GM23338 (cell line): ENCODE results near the gene ACBD4. TPM values are rescaled to one million over a fixed set of nuclear protein-coding genes. Genes with fewer than 3 reads are reported as not detected.
"Not testable (repeated sequence)": the region's sequence is repeated elsewhere in the genome, so short reads cannot be mapped to it uniquely, and the experiment has no call there.

ENCODE experiments used
- ATAC-seq: fragments of 200-7000 bp; cut with Tn5 transposase; 3 replicates; pipeline ENCODE4 v1.9.1; 2020
- DNase-seq: peaks from one replicate; pipeline ENCODE4 v3.0.0-alpha.2; 2015; ENCODE audit warnings: low spot score
- H2AFZ ChIP-seq: fragments of 200-600 bp; sonication (generic); 2 replicates; pipeline ENCODE4 v1.8.0; 2016; ENCODE audit warnings: antibody characterized with exemption, mild to moderate bottlenecking, moderate library complexity
- H3F3A ChIP-seq: fragments of 200-600 bp; sonication (generic); replicated peaks from 2 replicates; pipeline ENCODE4 v1.8.0; 2017; ENCODE audit warnings: antibody characterized with exemption, mixed run types, low read depth
- H3K27ac ChIP-seq: fragments of 200-600 bp; sonication (generic); 2 replicates; pipeline ENCODE4 v1.6.1; 2016; ENCODE audit warnings: low read depth
- H3K27me3 ChIP-seq: fragments of 200-600 bp; sonication (generic); 2 replicates; pipeline ENCODE4 v1.8.0; 2016; ENCODE audit warnings: mild to moderate bottlenecking, mixed run types, moderate library complexity; ENCODE audit not compliant: insufficient read depth
- H3K36me3 ChIP-seq: fragments of 200-600 bp; sonication (generic); 2 replicates; pipeline ENCODE4 v1.8.0; 2016; ENCODE audit warnings: mild to moderate bottlenecking; ENCODE audit not compliant: insufficient read depth
- H3K4me1 ChIP-seq: fragments of 200-600 bp; sonication (generic); 2 replicates; pipeline ENCODE4 v1.8.0; 2016; ENCODE audit warnings: mild to moderate bottlenecking, moderate library complexity; ENCODE audit not compliant: insufficient read depth
- H3K4me2 ChIP-seq: fragments of 200-600 bp; sonication (generic); 2 replicates; pipeline ENCODE4 v1.7.1; 2017; ENCODE audit warnings: mixed run types
- H3K4me3 ChIP-seq: fragments of 200-600 bp; sonication (generic); 2 replicates; pipeline ENCODE4 v1.6.1; 2016; ENCODE audit warnings: mixed run types
- H3K79me2 ChIP-seq: fragments of 200-600 bp; sonication (generic); replicated peaks from 2 replicates; pipeline ENCODE4 v1.8.0; 2017; ENCODE audit warnings: mild to moderate bottlenecking; ENCODE audit not compliant: insufficient read depth
- H3K9me2 ChIP-seq: fragments of 200-600 bp; sonication (generic); 2 replicates; pipeline ENCODE4 v1.8.0; 2017; ENCODE audit not compliant: insufficient read depth
- H4K20me1 ChIP-seq: fragments of 200-600 bp; sonication (generic); replicated peaks from 2 replicates; pipeline ENCODE4 v1.8.0; 2017; ENCODE audit warnings: mild to moderate bottlenecking; ENCODE audit not compliant: insufficient read depth
- H3K27ac Mint-ChIP-seq: 2 replicates; pipeline ENCODE4 v1.8.0; 2020; ENCODE audit warnings: inconsistent platforms, mild to moderate bottlenecking, moderate library complexity, mixed read lengths
- H3K27me3 Mint-ChIP-seq: 3 replicates; pipeline ENCODE4 v1.8.0; 2022; ENCODE audit warnings: low read depth, mild to moderate bottlenecking, moderate library complexity, mixed read lengths, inconsistent platforms; ENCODE audit not compliant: insufficient read depth, poor library complexity
- H3K36me3 Mint-ChIP-seq: 3 replicates; pipeline ENCODE4 v1.8.0; 2021; ENCODE audit warnings: low read depth, mild to moderate bottlenecking, inconsistent platforms, moderate library complexity, mixed read lengths
- H3K4me1 Mint-ChIP-seq: 3 replicates; pipeline ENCODE4 v1.8.0; 2020; ENCODE audit warnings: mild to moderate bottlenecking, inconsistent platforms, mixed read lengths
- H3K4me3 Mint-ChIP-seq: 3 replicates; pipeline ENCODE4 v1.8.0; 2021; ENCODE audit warnings: moderate library complexity, mild to moderate bottlenecking, inconsistent platforms, mixed read lengths
- H3K9me3 Mint-ChIP-seq: 3 replicates; pipeline ENCODE4 v1.8.0; 2020; ENCODE audit warnings: moderate library complexity, mild to moderate bottlenecking, inconsistent platforms, mixed read lengths
- CREB1 ChIP-seq: fragments of 250-450 bp; sonication (Bioruptor Pico); IDR thresholded peaks from 2 replicates; pipeline ENCODE4 v1.5.0; 2020; ENCODE audit warnings: low read depth, mild to moderate bottlenecking, moderate library complexity
- EZH2 ChIP-seq: fragments of 200-600 bp; sonication (generic); IDR thresholded peaks from one replicate; pipeline ENCODE4 v1.8.0; 2017; ENCODE audit warnings: antibody characterized with exemption, mild to moderate bottlenecking, low read depth; ENCODE audit not compliant: unreplicated experiment
- NANOG ChIP-seq: IDR thresholded peaks from 2 replicates; pipeline ENCODE4 v1.6.1; 2016; ENCODE audit warnings: antibody characterized with exemption, borderline replicate concordance
- POLR2AphosphoS5 ChIP-seq: IDR thresholded peaks from 2 replicates; pipeline ENCODE4 v1.6.1; 2016; ENCODE audit warnings: antibody characterized with exemption, low read depth
- REST ChIP-seq: IDR thresholded peaks from one replicate; pipeline ENCODE4 v1.6.1; 2018; ENCODE audit warnings: antibody characterized with exemption; ENCODE audit not compliant: unreplicated experiment
- ZNF331 ChIP-seq: fragments of 250-450 bp; sonication (Bioruptor Pico); IDR thresholded peaks from 2 replicates; pipeline ENCODE4 v1.5.0; 2020; ENCODE audit warnings: low read depth, mild to moderate bottlenecking, moderate library complexity
- polyA plus RNA-seq: library from polyadenylated mRNA; unstranded; fragments of >200 nt; fragmentation: Nextera tagmentation; extraction: Ambion mirVana; gene quantifications from 2 replicates; pipeline ENCODE4 v1.2.1, GENCODE V29; 2016
- total RNA-seq: library from RNA; depleted of rRNA; stranded (reverse); fragments of >200 nt; shearing (Covaris generic); gene quantifications from 2 replicates; pipeline ENCODE4 v1.2.3, GENCODE V29; 2014
- TF ChIP-seq, protein P1 (sequence below): IDR thresholded peaks from 2 replicates; pipeline ENCODE4 v1.6.1; 2016; ENCODE audit warnings: antibody characterized with exemption

The ACBD4 gene
- total and polyA plus RNA-seq, 2 experiments from 2014 or later = 4.5 to 6.7 TPM

DNA sequence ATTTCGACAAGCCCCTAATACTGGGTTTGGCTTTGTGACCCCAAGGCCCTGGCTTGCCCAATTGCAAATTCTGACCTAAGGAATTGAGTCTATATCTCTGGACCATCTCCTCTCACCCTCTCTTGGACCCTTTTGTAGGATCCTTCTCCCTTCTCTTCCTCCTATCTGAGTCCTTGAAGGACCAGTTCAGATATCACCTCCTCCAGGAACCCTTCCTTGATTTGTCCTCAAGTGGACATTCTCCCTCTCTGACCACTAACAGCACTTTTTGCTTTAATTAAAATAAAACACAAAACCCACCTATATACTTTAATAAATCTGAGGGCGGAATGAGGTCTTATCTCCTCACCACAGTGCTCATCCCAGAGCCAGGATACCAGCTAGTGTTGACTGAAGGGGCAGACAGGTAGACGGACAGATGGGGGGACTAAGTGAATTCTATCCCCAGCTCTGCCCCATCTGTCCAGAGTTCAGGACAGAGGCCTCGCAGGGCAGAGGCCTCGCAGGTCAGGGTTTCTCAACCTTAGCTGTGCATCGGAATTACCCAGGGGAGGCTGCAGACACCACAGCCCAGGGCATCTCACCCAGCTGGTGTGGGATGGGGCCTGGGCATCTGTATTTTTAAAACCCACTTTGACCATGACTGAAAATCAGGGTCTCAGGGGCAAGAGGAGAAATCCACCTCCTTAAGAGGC lies 12.3 kb upstream of the ACBD4 start:
- Mint-ChIP-seq H3K4me1 (peaks cover 11% of the 10 kb centered on the region; the same call in 2 of the 3 replicates), H3K36me3 (no peaks in the 10 kb centered on the region), H3K9me3 (no peaks in the 10 kb centered on the region), H3K27me3 (peaks cover 18% of the 10 kb centered on the region), H3K4me3 (no peak overlapping the region), H3K27ac (no peak overlapping the region)
- H3K79me2 ChIP-seq = 0 out of 2 replicates have a peak, but pooled peaks cover 2% of the 10 kb centered on the region
- no peak for TF ChIP-seq REST
- no peak for TF ChIP-seq NANOG
- no peak for TF ChIP-seq ZNF331
- TF ChIP-seq EZH2 = no peak
- TF ChIP-seq, protein P1, sequence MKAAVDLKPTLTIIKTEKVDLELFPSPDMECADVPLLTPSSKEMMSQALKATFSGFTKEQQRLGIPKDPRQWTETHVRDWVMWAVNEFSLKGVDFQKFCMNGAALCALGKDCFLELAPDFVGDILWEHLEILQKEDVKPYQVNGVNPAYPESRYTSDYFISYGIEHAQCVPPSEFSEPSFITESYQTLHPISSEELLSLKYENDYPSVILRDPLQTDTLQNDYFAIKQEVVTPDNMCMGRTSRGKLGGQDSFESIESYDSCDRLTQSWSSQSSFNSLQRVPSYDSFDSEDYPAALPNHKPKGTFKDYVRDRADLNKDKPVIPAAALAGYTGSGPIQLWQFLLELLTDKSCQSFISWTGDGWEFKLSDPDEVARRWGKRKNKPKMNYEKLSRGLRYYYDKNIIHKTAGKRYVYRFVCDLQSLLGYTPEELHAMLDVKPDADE = no peak
- TF ChIP-seq POLR2AphosphoS5 = no peak
- no peak for TF ChIP-seq CREB1 (CRISPR knock-in tag)
- no peaks in the 10 kb centered on the region for H3K27me3 ChIP-seq
- 0 out of 2 replicates have a peak, but pooled peaks cover 4% of the 10 kb centered on the region for H3F3A ChIP-seq
- H3K27ac ChIP-seq = no peak overlapping the region
- H4K20me1 ChIP-seq = no peaks in the 10 kb centered on the region; the same call in 1 of the 2 replicates
- no peaks in the 10 kb centered on the region for H3K9me2 ChIP-seq
- DNase-seq (no peak), ATAC-seq (no peak)
- no peak overlapping the region for H3K4me2 ChIP-seq
- no peak overlapping the region for H2AFZ ChIP-seq
- H3K4me1 ChIP-seq = no peaks in the 10 kb centered on the region
- H3K4me3 ChIP-seq = no peak overlapping the region
- H3K36me3 ChIP-seq = no peaks in the 10 kb centered on the region

GRCh38 chr17:45123930-45124796 lies 11.3 kb upstream of the ACBD4 start:
- TF ChIP-seq CREB1 (CRISPR knock-in tag) = no peak
- no peaks in the 10 kb centered on the region for H3K9me2 ChIP-seq
- 0 out of 2 replicates have a peak, but pooled peaks cover 4% of the 10 kb centered on the region for H3F3A ChIP-seq
- H3K36me3 ChIP-seq = no peaks in the 10 kb centered on the region
- no peak overlapping the region for H3K4me2 ChIP-seq
- H3K27me3 ChIP-seq = no peaks in the 10 kb centered on the region
- H3K36me3 Mint-ChIP-seq = no peaks in the 10 kb centered on the region
- no peak overlapping the region for H3K27ac Mint-ChIP-seq
- H3K4me1 Mint-ChIP-seq = peaks cover 11% of the 10 kb centered on the region; the same call in 2 of the 3 replicates
- no peak overlapping the region for H2AFZ ChIP-seq
- peaks cover 18% of the 10 kb centered on the region for H3K27me3 Mint-ChIP-seq
- H3K4me1 ChIP-seq = no peaks in the 10 kb centered on the region
- H3K9me3 Mint-ChIP-seq = no peaks in the 10 kb centered on the region
- H3K4me3 ChIP-seq = no peak overlapping the region
- 0 out of 2 replicates have a peak, but pooled peaks cover 2% of the 10 kb centered on the region for H3K79me2 ChIP-seq
- H4K20me1 ChIP-seq = no peaks in the 10 kb centered on the region; the same call in 1 of the 2 replicates
- H3K27ac ChIP-seq = no peak overlapping the region
- DNase-seq = peak; percentile 44
- ATAC-seq = no peak
- no peak overlapping the region for H3K4me3 Mint-ChIP-seq

GRCh38 chr17:45124797-45125122 lies 10.7 kb upstream of the ACBD4 start:
- ATAC-seq, H3K27me3 ChIP-seq, H3K9me3 Mint-ChIP-seq, H3K36me3 ChIP-seq, H3K9me2 ChIP-seq, H3K27ac Mint-ChIP-seq, H3K36me3 Mint-ChIP-seq, H3K79me2 ChIP-seq, H2AFZ ChIP-seq, H3K4me3 Mint-ChIP-seq, H3F3A ChIP-seq, H3K4me3 ChIP-seq, H4K20me1 ChIP-seq, DNase-seq, H3K4me2 ChIP-seq, H3K4me1 ChIP-seq, H3K27ac ChIP-seq: not testable (repeated sequence)
- Mint-ChIP-seq H3K27me3 (peaks cover 20% of the 10 kb centered on the region), H3K4me1 (peaks cover 11% of the 10 kb centered on the region; the same call in 2 of the 3 replicates)
